ENCODE measurements around the gene LHFPL6. TPM values are rescaled to one million over a fixed set of nuclear protein-coding genes. Genes with fewer than 3 reads are reported as not detected.

Gene LHFPL6
- total RNA-seq, 1 experiment from 2014 or later, result 25.7 TPM

DNA sequence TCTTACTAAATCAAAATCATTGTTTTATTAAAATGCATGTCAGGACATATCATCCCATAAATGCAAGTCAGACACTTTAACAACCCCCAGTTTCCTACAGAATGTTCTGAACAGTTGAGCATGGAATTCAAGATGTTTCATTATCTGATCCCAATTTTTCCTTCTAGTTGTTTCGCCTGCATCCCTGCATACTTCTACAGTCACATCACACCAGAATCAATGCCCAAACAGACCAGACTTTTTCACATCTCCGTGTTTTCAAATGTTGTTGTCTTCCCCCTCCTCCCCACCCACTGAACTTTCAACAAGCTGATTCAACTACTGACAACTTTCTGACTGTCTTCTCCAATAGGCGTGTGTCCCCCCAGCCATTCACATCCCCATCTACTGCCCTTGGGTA, 48.6 kb downstream of the LHFPL6 start:
- no TSS peak for BruUV-seq (replicated peaks)
- in situ Hi-C loops (cut with HindIII; ENCODE audit: low pct_unique_long_range_greater_than_20kb, low sequenced_read_pairs), result no loop called here
- DNase-seq (ENCODE audit: low read depth, low spot score) (no peak), ATAC-seq (no peak)
- Histone ChIP-seq H3K36me3 (ENCODE audit: control insufficient read depth, insufficient read depth, low read length) (no peaks in the 10 kb centered on the region), H3K27ac (ENCODE audit: low read length) (no peak overlapping the region), H3K9me3 (ENCODE audit: control insufficient read depth, insufficient read depth, low read depth, low read length) (no peaks in the 10 kb centered on the region), H3K4me1 (ENCODE audit: control insufficient read depth, insufficient read depth, low read length) (no peaks in the 10 kb centered on the region), H3K27me3 (ENCODE audit: control insufficient read depth, insufficient read depth, low read length) (no peaks in the 10 kb centered on the region), H3K4me3 (ENCODE audit: low read depth in 2 of 2, low read length in 2 of 2) (no peak overlapping the region)
- no peak for TF ChIP-seq TCF7L2 (IDR thresholded peaks at IDR 0.05; ENCODE audit: low read depth, low read length)
- TF ChIP-seq CTCF (IDR thresholded peaks at IDR 0.05), result no peak
- TF ChIP-seq, protein P1, sequence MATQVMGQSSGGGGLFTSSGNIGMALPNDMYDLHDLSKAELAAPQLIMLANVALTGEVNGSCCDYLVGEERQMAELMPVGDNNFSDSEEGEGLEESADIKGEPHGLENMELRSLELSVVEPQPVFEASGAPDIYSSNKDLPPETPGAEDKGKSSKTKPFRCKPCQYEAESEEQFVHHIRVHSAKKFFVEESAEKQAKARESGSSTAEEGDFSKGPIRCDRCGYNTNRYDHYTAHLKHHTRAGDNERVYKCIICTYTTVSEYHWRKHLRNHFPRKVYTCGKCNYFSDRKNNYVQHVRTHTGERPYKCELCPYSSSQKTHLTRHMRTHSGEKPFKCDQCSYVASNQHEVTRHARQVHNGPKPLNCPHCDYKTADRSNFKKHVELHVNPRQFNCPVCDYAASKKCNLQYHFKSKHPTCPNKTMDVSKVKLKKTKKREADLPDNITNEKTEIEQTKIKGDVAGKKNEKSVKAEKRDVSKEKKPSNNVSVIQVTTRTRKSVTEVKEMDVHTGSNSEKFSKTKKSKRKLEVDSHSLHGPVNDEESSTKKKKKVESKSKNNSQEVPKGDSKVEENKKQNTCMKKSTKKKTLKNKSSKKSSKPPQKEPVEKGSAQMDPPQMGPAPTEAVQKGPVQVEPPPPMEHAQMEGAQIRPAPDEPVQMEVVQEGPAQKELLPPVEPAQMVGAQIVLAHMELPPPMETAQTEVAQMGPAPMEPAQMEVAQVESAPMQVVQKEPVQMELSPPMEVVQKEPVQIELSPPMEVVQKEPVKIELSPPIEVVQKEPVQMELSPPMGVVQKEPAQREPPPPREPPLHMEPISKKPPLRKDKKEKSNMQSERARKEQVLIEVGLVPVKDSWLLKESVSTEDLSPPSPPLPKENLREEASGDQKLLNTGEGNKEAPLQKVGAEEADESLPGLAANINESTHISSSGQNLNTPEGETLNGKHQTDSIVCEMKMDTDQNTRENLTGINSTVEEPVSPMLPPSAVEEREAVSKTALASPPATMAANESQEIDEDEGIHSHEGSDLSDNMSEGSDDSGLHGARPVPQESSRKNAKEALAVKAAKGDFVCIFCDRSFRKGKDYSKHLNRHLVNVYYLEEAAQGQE (IDR thresholded peaks at IDR 0.05; ENCODE audit: insufficient read depth in 1 of 2, low read depth in 2 of 2, low read length in 1 of 2), result no peak
- no peak for TF ChIP-seq POLR2AphosphoS5 (IDR thresholded peaks at IDR 0.05; ENCODE audit: low read depth, low read length)
- TF ChIP-seq SIN3A (IDR thresholded peaks at IDR 0.05; ENCODE audit: borderline replicate concordance, insufficient read depth, low read depth, low read length), result no peak
- ChIA-PET CTCF (no interaction called here), POLR2A (no interaction called here)
- intact Hi-C loops (cut with micrococcal nuclease; ENCODE audit: unreplicated experiment), result no loop called here

DNA sequence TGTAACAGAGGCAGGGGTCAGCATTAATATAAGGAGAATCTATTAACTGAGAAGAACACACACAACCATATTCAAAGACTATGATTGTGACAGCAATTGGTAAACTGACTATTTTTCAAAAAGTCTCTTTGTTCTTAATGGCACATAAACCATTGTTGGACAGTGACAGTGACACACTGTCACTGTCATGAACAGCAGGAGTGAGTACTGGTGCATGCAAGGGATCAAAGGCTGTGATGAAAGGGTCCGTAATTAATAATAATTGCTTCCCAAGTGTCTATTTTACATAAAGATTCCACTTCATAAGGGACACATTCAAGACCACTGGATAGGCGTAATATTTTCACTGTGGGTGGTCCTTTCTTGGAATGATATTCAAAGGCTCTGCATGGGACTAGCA, 50.7 kb downstream of the LHFPL6 start:
- no peak overlapping the region for H3K27ac ChIP-seq (ENCODE audit: low read length)
- H3K9me3 ChIP-seq (ENCODE audit: control insufficient read depth, insufficient read depth, low read depth, low read length), result no peaks in the 10 kb centered on the region
- in situ Hi-C loops (cut with HindIII; ENCODE audit: low pct_unique_long_range_greater_than_20kb, low sequenced_read_pairs), result no loop called here
- H3K4me3 ChIP-seq (ENCODE audit: low read depth in 2 of 2, low read length in 2 of 2), result no peak overlapping the region
- no peak for DNase-seq (ENCODE audit: low read depth, low spot score)
- H3K27me3 ChIP-seq (ENCODE audit: control insufficient read depth, insufficient read depth, low read length), result no peaks in the 10 kb centered on the region
- H3K4me1 ChIP-seq (ENCODE audit: control insufficient read depth, insufficient read depth, low read length), result no peaks in the 10 kb centered on the region
- CTCF ChIA-PET, result no interaction called here
- H3K36me3 ChIP-seq (ENCODE audit: control insufficient read depth, insufficient read depth, low read length), result no peaks in the 10 kb centered on the region
- POLR2A ChIA-PET, result no interaction called here
- TF ChIP-seq CTCF (IDR thresholded peaks at IDR 0.05), result no peak
- BruUV-seq (replicated peaks), result no TSS peak
- no peak for ATAC-seq
- intact Hi-C loops (cut with micrococcal nuclease; ENCODE audit: unreplicated experiment), result no loop called here

DNA sequence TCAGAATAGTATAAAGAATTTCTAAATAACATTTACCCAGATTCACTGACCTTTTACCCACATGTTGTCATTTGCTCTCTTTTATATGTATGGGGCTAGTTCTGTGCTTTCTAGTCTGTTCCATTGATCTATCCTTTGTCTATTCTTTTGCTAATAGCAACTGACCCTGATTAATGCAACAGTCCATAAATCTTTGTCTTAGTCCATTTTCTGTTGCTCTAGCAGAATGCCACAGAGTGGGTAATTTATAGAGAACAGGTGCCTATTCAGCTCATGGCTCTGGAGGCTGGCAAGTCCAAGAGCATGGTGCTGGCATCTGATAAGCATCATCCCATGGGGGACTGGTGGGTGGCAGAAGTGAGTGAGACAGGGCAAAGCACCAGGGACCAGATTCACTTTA, 52.1 kb downstream of the LHFPL6 start:
- TF ChIP-seq, protein P1 (IDR thresholded peaks at IDR 0.05; ENCODE audit: insufficient read depth in 1 of 2, low read depth in 2 of 2, low read length in 1 of 2), result no peak
- no peak for TF ChIP-seq TCF7L2 (IDR thresholded peaks at IDR 0.05; ENCODE audit: low read depth, low read length)
- no peak for TF ChIP-seq SIN3A (IDR thresholded peaks at IDR 0.05; ENCODE audit: borderline replicate concordance, insufficient read depth, low read depth, low read length)
- TF ChIP-seq CTCF (IDR thresholded peaks at IDR 0.05), result no peak
- TF ChIP-seq POLR2AphosphoS5 (IDR thresholded peaks at IDR 0.05; ENCODE audit: low read depth, low read length), result no peak
- H3K27me3 ChIP-seq (ENCODE audit: control insufficient read depth, insufficient read depth, low read length), result no peaks in the 10 kb centered on the region
- ATAC-seq (no peak), DNase-seq (ENCODE audit: low read depth, low spot score) (no peak)
- ChIA-PET POLR2A (no interaction called here), CTCF (no interaction called here)
- intact Hi-C loops (cut with micrococcal nuclease; ENCODE audit: unreplicated experiment), result no loop called here
- H3K4me1 ChIP-seq (ENCODE audit: control insufficient read depth, insufficient read depth, low read length), result no peaks in the 10 kb centered on the region
- H3K4me3 ChIP-seq (ENCODE audit: low read depth in 2 of 2, low read length in 2 of 2), result no peak overlapping the region
- H3K36me3 ChIP-seq (ENCODE audit: control insufficient read depth, insufficient read depth, low read length), result no peaks in the 10 kb centered on the region
- no TSS peak for BruUV-seq (replicated peaks)
- H3K9me3 ChIP-seq (ENCODE audit: control insufficient read depth, insufficient read depth, low read depth, low read length), result no peaks in the 10 kb centered on the region
- in situ Hi-C loops (cut with HindIII; ENCODE audit: low pct_unique_long_range_greater_than_20kb, low sequenced_read_pairs), result no loop called here
- H3K27ac ChIP-seq (ENCODE audit: low read length), result no peak overlapping the region

Measured in Panc1 (cell line).